GM13977 (cell line): Measurements from ENCODE around the gene YPEL1.
A peak's percentile ranks its signal among the peaks of the same experiment; 100 is the strongest.

Source experiments
- DNase-seq: peaks from one replicate; pipeline ENCODE4 v3.0.0; 2012; ENCODE audit warnings: low spot score
- CTCF ChIP-seq: IDR thresholded peaks from 2 replicates; pipeline ENCODE4 v1.5.1; 2012; ENCODE audit warnings: mild to moderate bottlenecking, control low read depth; ENCODE audit not compliant: insufficient read depth; ENCODE audit errors: extremely low read depth, missing control alignments
- in situ Hi-C: fragments of 300-500 bp; cut with MboI; formaldehyde crosslinking; loops from one replicate; pipeline ENCODE4 v1.12.0; 2022; ENCODE audit warnings: low sequenced_read_pairs, low pct_unique_long_range_greater_than_20kb, mixed read lengths, inconsistent platforms; ENCODE audit not compliant: unreplicated experiment

Gene YPEL1

GRCh38 chr22:21651521-21652009, 84.0 kb downstream of the YPEL1 start:
- in situ Hi-C loops = no loop called here
- TF ChIP-seq CTCF = no peak

GRCh38 chr22:21650823-21651520, 84.6 kb downstream of the YPEL1 start:
- in situ Hi-C loops = no loop called here
- no peak for DNase-seq

More at GRCh38 chr22:21651521-21652009, 84.0 kb downstream of the YPEL1 start:
- DNase-seq = peak; percentile 46

GRCh38 chr22:21650280-21650679, 85.3 kb downstream of the YPEL1 start:
- DNase-seq = no peak
- TF ChIP-seq CTCF = no peak
- in situ Hi-C loops = no loop called here

More at GRCh38 chr22:21650823-21651520, 84.6 kb downstream of the YPEL1 start:
- TF ChIP-seq CTCF = no peak
